CD4-positive, alpha-beta T cell (primary cell): Measurements from ENCODE around the gene CD9. TPM values are rescaled to one million over a fixed set of nuclear protein-coding genes. Genes with fewer than 3 reads are reported as not detected.

Experiments
- ATAC-seq: fragments of 200-7000 bp; cut with Tn5 transposase; one replicate; pipeline ENCODE4 v1.10.0; 2022; ENCODE audit warnings: mild to moderate bottlenecking; ENCODE audit not compliant: poor library complexity
- CTCF ChIA-PET: fragments of 350-600 bp; sonication (Branson Sonifier 250); formaldehyde crosslinking; loops from one replicate; lab custom pipeline; 2021; ENCODE audit warnings: antibody characterized with exemption, inconsistent platforms; lab: Charles Lee
- POLR2A ChIA-PET: fragments of 350-600 bp; sonication (Branson Sonifier 250); formaldehyde crosslinking; loops from one replicate; lab custom pipeline; 2021; ENCODE audit warnings: antibody characterized with exemption, inconsistent platforms; lab: Charles Lee
- DNase-seq, 14 experiments: peaks; one replicate each; pipeline ENCODE4 v3.0.0-alpha.2; 2013 to 2020; ENCODE audit warnings: mixed read lengths in 2 of 14
- H3K27ac ChIP-seq, 2 donors: one replicate each; pipeline versions ENCODE4 v1.5.1 to v1.7.0; 2013; ENCODE audit warnings: low read length in 2 of 2, low read depth in 1 of 2, mild to moderate bottlenecking in 1 of 2
- H3K27me3 ChIP-seq, 2 experiments: 1 replicate in 1 of 2; 2 replicates in 1 of 2; pipeline versions ENCODE4 v1.6.1 to v1.7.0; 2013; ENCODE audit warnings: low read length in 2 of 2, control low read depth in 1 of 2, mild to moderate bottlenecking in 1 of 2, moderate library complexity in 1 of 2; ENCODE audit not compliant: insufficient read depth in 2 of 2, control insufficient read depth in 1 of 2
- H3K36me3 ChIP-seq: one replicate; pipeline ENCODE4 v1.6.1; 2013; ENCODE audit warnings: low read length, control low read depth; ENCODE audit not compliant: insufficient read depth
- H3K4me1 ChIP-seq: one replicate; pipeline ENCODE4 v1.6.1; 2013; ENCODE audit warnings: low read length, control low read depth; ENCODE audit not compliant: insufficient read depth
- H3K4me3 ChIP-seq: one replicate; pipeline ENCODE4 v1.5.1; 2013; ENCODE audit warnings: mild to moderate bottlenecking, low read length, moderate library complexity
- H3K9me3 ChIP-seq, 2 experiments: 1 replicate in 1 of 2; 2 replicates in 1 of 2; pipeline versions ENCODE4 v1.6.1 to v1.7.0; 2013; ENCODE audit warnings: low read length in 2 of 2, mild to moderate bottlenecking in 2 of 2, control low read depth in 1 of 2, moderate library complexity in 1 of 2; ENCODE audit not compliant: control insufficient read depth in 1 of 2, insufficient read depth in 1 of 2
- H3K27ac Mint-ChIP-seq: one replicate; pipeline ENCODE4 v1.8.0; 2020; ENCODE audit warnings: mixed read lengths
- H3K27me3 Mint-ChIP-seq: one replicate; pipeline ENCODE4 v1.8.0; 2021; ENCODE audit warnings: mixed read lengths
- H3K36me3 Mint-ChIP-seq: one replicate; pipeline ENCODE4 v1.8.0; 2021; ENCODE audit warnings: low read depth, mixed read lengths
- H3K4me1 Mint-ChIP-seq: one replicate; pipeline ENCODE4 v1.8.0; 2021; ENCODE audit warnings: low read depth, mixed read lengths
- H3K4me3 Mint-ChIP-seq: one replicate; pipeline ENCODE4 v1.8.0; 2020; ENCODE audit warnings: mild to moderate bottlenecking, mixed read lengths
- H3K9me3 Mint-ChIP-seq: one replicate; pipeline ENCODE4 v1.8.0; 2020; ENCODE audit warnings: mixed read lengths
- CTCF ChIP-seq: fragments of 200-600 bp; IDR thresholded peaks from one replicate; pipeline ENCODE4 v1.8.0; 2022; ENCODE audit warnings: antibody characterized with exemption, mild to moderate bottlenecking
- intact Hi-C, 2 experiments: fragments of 100-400 bp; cut with DNase I in 1 of 2; cut with micrococcal nuclease in 1 of 2; formaldehyde crosslinking; loops; one replicate each; pipeline versions ENCODE4 v1.15.1 to v1.9.0; 2023 to 2025; cut with DNase I, micrococcal nuclease
- total RNA-seq, 174 experiments: library from RNA in 2 of 174; stranded (reverse) in 2 of 174; gene quantifications; one replicate each; pipeline ENCODE4 v1.2.3 and lab custom pipeline; 2021 to 2026

CD9 gene
- total RNA-seq, 2 experiments from 2014 or later: 0.36 to 0.66 TPM

- intact Hi-C loops: no loop called here
- Histone ChIP-seq H3K4me3 (no peak overlapping the region), H3K36me3 (no peaks in the 10 kb centered on the region), H3K27ac (no peak overlapping the region), H3K27me3 (no peaks in the 10 kb centered on the region), H3K4me1 (peaks cover 1% of the 10 kb centered on the region), H3K9me3 (no peaks in the 10 kb centered on the region)
- Mint-ChIP-seq H3K27me3 (no peaks in the 10 kb centered on the region), H3K4me3 (no peak overlapping the region), H3K9me3 (no peaks in the 10 kb centered on the region), H3K4me1 (peaks cover 3% of the 10 kb centered on the region), H3K27ac (no peak overlapping the region), H3K36me3 (no peaks in the 10 kb centered on the region)
- ATAC-seq (no peak), DNase-seq (no peak)
- ChIA-PET CTCF (interaction anchor here (2.5 kb wide), 1 partner anchor 28 kb away, joined by 7 read pairs; no protein-coding TSS in a partner anchor), POLR2A (no interaction called here)
- TF ChIP-seq CTCF: no peak
Measured at GRCh38 chr12:6223545-6223944, 23.3 kb downstream of the CD9 start.

GRCh38 chr12:6224550-6224949, 24.4 kb downstream of the CD9 start:
- no peak for TF ChIP-seq CTCF
- intact Hi-C loops: no loop called here
- Histone ChIP-seq H3K27me3 (no peaks in the 10 kb centered on the region), H3K4me1 (peaks cover 4% of the 10 kb centered on the region), H3K27ac (no peak overlapping the region), H3K36me3 (no peaks in the 10 kb centered on the region), H3K9me3 (no peaks in the 10 kb centered on the region), H3K4me3 (no peak overlapping the region)
- ATAC-seq (no peak), DNase-seq (no peak)
- Mint-ChIP-seq H3K4me3 (no peak overlapping the region), H3K36me3 (no peaks in the 10 kb centered on the region), H3K27ac (no peak overlapping the region), H3K4me1 (no peaks in the 10 kb centered on the region), H3K9me3 (no peaks in the 10 kb centered on the region), H3K27me3 (no peaks in the 10 kb centered on the region)
- CTCF ChIA-PET: no interaction called here
- POLR2A ChIA-PET: no interaction called here

GRCh38 chr12:6225630-6226001, 25.4 kb downstream of the CD9 start:
- H3K36me3 ChIP-seq: no peaks in the 10 kb centered on the region
- H3K9me3 ChIP-seq: no peaks in the 10 kb centered on the region
- no peak overlapping the region for H3K27ac ChIP-seq
- ATAC-seq (no peak), DNase-seq (no peak)
- ChIA-PET CTCF (no interaction called here), POLR2A (no interaction called here)
- H3K27me3 ChIP-seq: no peaks in the 10 kb centered on the region
- no peak for TF ChIP-seq CTCF
- Mint-ChIP-seq H3K4me1 (peaks cover 8% of the 10 kb centered on the region), H3K27ac (no peak overlapping the region), H3K9me3 (no peaks in the 10 kb centered on the region), H3K27me3 (no peaks in the 10 kb centered on the region), H3K4me3 (no peak overlapping the region), H3K36me3 (no peaks in the 10 kb centered on the region)
- peaks cover 15% of the 10 kb centered on the region for H3K4me1 ChIP-seq
- no peak overlapping the region for H3K4me3 ChIP-seq
- intact Hi-C loops: no loop called here
